ENCODE results near the gene SH3PXD2A. TPM values are rescaled to one million over a fixed set of nuclear protein-coding genes. Genes with fewer than 3 reads are reported as not detected.

SH3PXD2A gene
- total RNA-seq, 1 experiment from 2014 or later: 13.4 TPM

GRCh38 chr10:103677486-103678177, 177.7 kb downstream of the SH3PXD2A start:
- H3K36me3 ChIP-seq: no peaks in the 10 kb centered on the region
- peak overlapping the region; percentile 41 for H3K4me3 ChIP-seq

GRCh38 chr10:103676851-103677417, 178.4 kb downstream of the SH3PXD2A start:
- peak overlapping the region; percentile 41 for H3K4me3 ChIP-seq

More at GRCh38 chr10:103677486-103678177, 177.7 kb downstream of the SH3PXD2A start:
- Histone ChIP-seq H3K27me3 (replicated peaks) (no peaks in the 10 kb centered on the region), H3K9me3 (replicated peaks) (no peaks in the 10 kb centered on the region), H3K27ac (peak overlapping the region; percentile 81), H3K4me1 (replicated peaks) (peaks cover 34% of the 10 kb centered on the region)
- no peak for DNase-seq (ENCODE audit: low read depth in 1 of 2, low spot score in 2 of 2)

GRCh38 chr10:103676058-103676785, 179.2 kb downstream of the SH3PXD2A start:
- Histone ChIP-seq H3K27ac (peak overlapping the region; percentile 81), H3K4me1 (replicated peaks) (peaks cover 34% of the 10 kb centered on the region), H3K27me3 (replicated peaks) (no peaks in the 10 kb centered on the region), H3K36me3 (no peaks in the 10 kb centered on the region; the same call in 1 of the 2 replicates), H3K4me3 (peak overlapping the region; percentile 41), H3K9me3 (replicated peaks) (no peaks in the 10 kb centered on the region)
- DNase-seq (ENCODE audit: low read depth in 1 of 2, low spot score in 2 of 2): peak; percentile 59 to 75

More at GRCh38 chr10:103676851-103677417, 178.4 kb downstream of the SH3PXD2A start:
- H3K27me3 ChIP-seq (replicated peaks): no peaks in the 10 kb centered on the region
- H3K9me3 ChIP-seq (replicated peaks): no peaks in the 10 kb centered on the region
- peak overlapping the region; percentile 81 for H3K27ac ChIP-seq
- peak; percentile 72 to 74 for DNase-seq (ENCODE audit: low read depth in 1 of 2, low spot score in 2 of 2)
- peaks cover 34% of the 10 kb centered on the region for H3K4me1 ChIP-seq (replicated peaks)
- H3K36me3 ChIP-seq: no peaks in the 10 kb centered on the region; the same call in 1 of the 2 replicates

- H3K9me3 ChIP-seq (replicated peaks): no peaks in the 10 kb centered on the region
- no peak overlapping the region for H3K27ac ChIP-seq
- peaks cover 33% of the 10 kb centered on the region for H3K4me1 ChIP-seq (replicated peaks)
- no peaks in the 10 kb centered on the region for H3K27me3 ChIP-seq (replicated peaks)
- H3K36me3 ChIP-seq: no peaks in the 10 kb centered on the region; the same call in 1 of the 2 replicates
- H3K4me3 ChIP-seq: no peak overlapping the region
- DNase-seq (ENCODE audit: low read depth in 1 of 2, low spot score in 2 of 2): no peak
Observed at GRCh38 chr10:103673606-103674005, 181.8 kb downstream of the SH3PXD2A start.

GRCh38 chr10:103672345-103672744, 183.0 kb downstream of the SH3PXD2A start:
- Histone ChIP-seq H3K4me1 (replicated peaks) (peaks cover 20% of the 10 kb centered on the region), H3K27me3 (replicated peaks) (no peaks in the 10 kb centered on the region), H3K36me3 (peaks cover 5% of the 10 kb centered on the region; the same call in 1 of the 2 replicates), H3K27ac (no peak overlapping the region), H3K4me3 (no peak overlapping the region), H3K9me3 (replicated peaks) (no peaks in the 10 kb centered on the region)
- no peak for DNase-seq (ENCODE audit: low read depth in 1 of 2, low spot score in 2 of 2)

GRCh38 chr10:103671126-103671895, 184.1 kb downstream of the SH3PXD2A start:
- DNase-seq (ENCODE audit: low read depth in 1 of 2, low spot score in 2 of 2): no peak
- Histone ChIP-seq H3K4me3 (no peak overlapping the region), H3K36me3 (peaks cover 11% of the 10 kb centered on the region; the same call in 1 of the 2 replicates), H3K27ac (no peak overlapping the region), H3K4me1 (replicated peaks) (peaks cover 10% of the 10 kb centered on the region), H3K27me3 (replicated peaks) (no peaks in the 10 kb centered on the region), H3K9me3 (replicated peaks) (no peaks in the 10 kb centered on the region)

GRCh38 chr10:103669944-103670343, 185.4 kb downstream of the SH3PXD2A start:
- peaks cover 15% of the 10 kb centered on the region; the same call in 1 of the 2 replicates for H3K36me3 ChIP-seq
- H3K27ac ChIP-seq: no peak overlapping the region

GRCh38 chr10:103669243-103669929, 186.0 kb downstream of the SH3PXD2A start:
- H3K36me3 ChIP-seq: peaks cover 15% of the 10 kb centered on the region; the same call in 1 of the 2 replicates
- H3K4me3 ChIP-seq: no peak overlapping the region
- no peak for DNase-seq (ENCODE audit: low read depth in 1 of 2, low spot score in 2 of 2)
- H3K27ac ChIP-seq: no peak overlapping the region
- no peaks in the 10 kb centered on the region for H3K9me3 ChIP-seq (replicated peaks)
- no peaks in the 10 kb centered on the region for H3K4me1 ChIP-seq (replicated peaks)
- no peaks in the 10 kb centered on the region for H3K27me3 ChIP-seq (replicated peaks)

More at GRCh38 chr10:103669944-103670343, 185.4 kb downstream of the SH3PXD2A start:
- Histone ChIP-seq H3K4me3 (no peak overlapping the region), H3K4me1 (replicated peaks) (no peaks in the 10 kb centered on the region), H3K9me3 (replicated peaks) (no peaks in the 10 kb centered on the region), H3K27me3 (replicated peaks) (no peaks in the 10 kb centered on the region)
- no peak for DNase-seq (ENCODE audit: low read depth in 1 of 2, low spot score in 2 of 2)

GRCh38 chr10:103668351-103669242, 186.8 kb downstream of the SH3PXD2A start:
- no peak for DNase-seq (ENCODE audit: low read depth in 1 of 2, low spot score in 2 of 2)
- no peak overlapping the region for H3K27ac ChIP-seq

GRCh38 chr10:103667356-103667755, 188.0 kb downstream of the SH3PXD2A start:
- Histone ChIP-seq H3K36me3 (peaks cover 15% of the 10 kb centered on the region; the same call in 1 of the 2 replicates), H3K4me1 (replicated peaks) (0 out of 2 replicates have a peak, but pooled peaks cover 3% of the 10 kb centered on the region), H3K27ac (no peak overlapping the region), H3K9me3 (replicated peaks) (no peaks in the 10 kb centered on the region), H3K27me3 (replicated peaks) (no peaks in the 10 kb centered on the region), H3K4me3 (no peak overlapping the region)
- DNase-seq (ENCODE audit: low read depth in 1 of 2, low spot score in 2 of 2): no peak

More at GRCh38 chr10:103668351-103669242, 186.8 kb downstream of the SH3PXD2A start:
- no peak overlapping the region for H3K4me3 ChIP-seq
- H3K27me3 ChIP-seq (replicated peaks): no peaks in the 10 kb centered on the region
- H3K9me3 ChIP-seq (replicated peaks): no peaks in the 10 kb centered on the region
- peaks cover 15% of the 10 kb centered on the region; the same call in 1 of the 2 replicates for H3K36me3 ChIP-seq
- no peaks in the 10 kb centered on the region for H3K4me1 ChIP-seq (replicated peaks)

GRCh38 chr10:103666762-103667150, 188.6 kb downstream of the SH3PXD2A start:
- Histone ChIP-seq H3K4me1 (replicated peaks) (peaks cover 6% of the 10 kb centered on the region), H3K4me3 (no peak overlapping the region), H3K27ac (no peak overlapping the region), H3K27me3 (replicated peaks) (no peaks in the 10 kb centered on the region), H3K36me3 (peaks cover 15% of the 10 kb centered on the region; the same call in 1 of the 2 replicates), H3K9me3 (replicated peaks) (no peaks in the 10 kb centered on the region)
- no peak for DNase-seq (ENCODE audit: low read depth in 1 of 2, low spot score in 2 of 2)
